ENCODE data around the gene FBXL17. TPM values are rescaled to one million over a fixed set of nuclear protein-coding genes. Genes with fewer than 3 reads are reported as not detected.

The FBXL17 gene
- total and polyA plus RNA-seq, 4 donors: 2.1 to 14.1 (median 6.3) TPM

GRCh38 chr5:107943923-107944322, 438.0 kb downstream of the FBXL17 start:
- Histone ChIP-seq H3K9ac (ENCODE audit: low read depth in 1 of 2, low read length in 2 of 2) (no peak overlapping the region), H3K27me3 (ENCODE audit: control insufficient read depth in 4 of 4, insufficient read depth in 4 of 4, low read length in 3 of 4) (no peaks in the 10 kb centered on the region), H3K36me3 (ENCODE audit: control insufficient read depth in 4 of 4, insufficient read depth in 3 of 4, low read depth in 1 of 4, low read length in 3 of 4) (no peaks in the 10 kb centered on the region), H3K4me1 (ENCODE audit: control insufficient read depth in 4 of 4, insufficient read depth in 4 of 4, low read length in 3 of 4) (no peaks in the 10 kb centered on the region), H3K27ac (ENCODE audit: low read depth in 1 of 2, low read length in 2 of 2) (no peak overlapping the region), H3K9me3 (ENCODE audit: control insufficient read depth in 4 of 4, low read length in 3 of 4) (no peaks in the 10 kb centered on the region), H3K4me3 (ENCODE audit: low read depth in 1 of 3, low read length in 3 of 3) (no peak overlapping the region)
- TF ChIP-seq, protein P1, sequence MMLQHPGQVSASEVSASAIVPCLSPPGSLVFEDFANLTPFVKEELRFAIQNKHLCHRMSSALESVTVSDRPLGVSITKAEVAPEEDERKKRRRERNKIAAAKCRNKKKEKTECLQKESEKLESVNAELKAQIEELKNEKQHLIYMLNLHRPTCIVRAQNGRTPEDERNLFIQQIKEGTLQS (IDR thresholded peaks at IDR 0.05): no peak
- TF ChIP-seq FOXA1 (IDR thresholded peaks at IDR 0.05): no peak
- no peak for TF ChIP-seq JUND (IDR thresholded peaks at IDR 0.05)
- TF ChIP-seq NR2F2 (IDR thresholded peaks at IDR 0.05): no peak
- TF ChIP-seq, protein P2, sequence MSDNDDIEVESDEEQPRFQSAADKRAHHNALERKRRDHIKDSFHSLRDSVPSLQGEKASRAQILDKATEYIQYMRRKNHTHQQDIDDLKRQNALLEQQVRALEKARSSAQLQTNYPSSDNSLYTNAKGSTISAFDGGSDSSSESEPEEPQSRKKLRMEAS (IDR thresholded peaks at IDR 0.05): no peak
- no peak for TF ChIP-seq RAD21 (IDR thresholded peaks at IDR 0.05)
- no peak for TF ChIP-seq CTCF (IDR thresholded peaks at IDR 0.05; ENCODE audit: low read depth, low read length, missing input control)
- TF ChIP-seq HNF4A (conservative IDR thresholded peaks at IDR 0.05): no peak
- no peak for TF ChIP-seq ZBTB33 (IDR thresholded peaks at IDR 0.05)
- TF ChIP-seq RXRA (IDR thresholded peaks at IDR 0.05): no peak
- TF ChIP-seq, protein P3, sequence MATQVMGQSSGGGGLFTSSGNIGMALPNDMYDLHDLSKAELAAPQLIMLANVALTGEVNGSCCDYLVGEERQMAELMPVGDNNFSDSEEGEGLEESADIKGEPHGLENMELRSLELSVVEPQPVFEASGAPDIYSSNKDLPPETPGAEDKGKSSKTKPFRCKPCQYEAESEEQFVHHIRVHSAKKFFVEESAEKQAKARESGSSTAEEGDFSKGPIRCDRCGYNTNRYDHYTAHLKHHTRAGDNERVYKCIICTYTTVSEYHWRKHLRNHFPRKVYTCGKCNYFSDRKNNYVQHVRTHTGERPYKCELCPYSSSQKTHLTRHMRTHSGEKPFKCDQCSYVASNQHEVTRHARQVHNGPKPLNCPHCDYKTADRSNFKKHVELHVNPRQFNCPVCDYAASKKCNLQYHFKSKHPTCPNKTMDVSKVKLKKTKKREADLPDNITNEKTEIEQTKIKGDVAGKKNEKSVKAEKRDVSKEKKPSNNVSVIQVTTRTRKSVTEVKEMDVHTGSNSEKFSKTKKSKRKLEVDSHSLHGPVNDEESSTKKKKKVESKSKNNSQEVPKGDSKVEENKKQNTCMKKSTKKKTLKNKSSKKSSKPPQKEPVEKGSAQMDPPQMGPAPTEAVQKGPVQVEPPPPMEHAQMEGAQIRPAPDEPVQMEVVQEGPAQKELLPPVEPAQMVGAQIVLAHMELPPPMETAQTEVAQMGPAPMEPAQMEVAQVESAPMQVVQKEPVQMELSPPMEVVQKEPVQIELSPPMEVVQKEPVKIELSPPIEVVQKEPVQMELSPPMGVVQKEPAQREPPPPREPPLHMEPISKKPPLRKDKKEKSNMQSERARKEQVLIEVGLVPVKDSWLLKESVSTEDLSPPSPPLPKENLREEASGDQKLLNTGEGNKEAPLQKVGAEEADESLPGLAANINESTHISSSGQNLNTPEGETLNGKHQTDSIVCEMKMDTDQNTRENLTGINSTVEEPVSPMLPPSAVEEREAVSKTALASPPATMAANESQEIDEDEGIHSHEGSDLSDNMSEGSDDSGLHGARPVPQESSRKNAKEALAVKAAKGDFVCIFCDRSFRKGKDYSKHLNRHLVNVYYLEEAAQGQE (IDR thresholded peaks at IDR 0.05): no peak
- no peak for TF ChIP-seq TAF1 (conservative IDR thresholded peaks at IDR 0.05)
- TF ChIP-seq SP1 (IDR thresholded peaks at IDR 0.05): no peak
- no peak for TF ChIP-seq GABPA (IDR thresholded peaks at IDR 0.05 in 1 of 2, conservative IDR thresholded peaks at IDR 0.05 in 1 of 2)
- no peak for TF ChIP-seq EGR1 (IDR thresholded peaks at IDR 0.05; ENCODE audit: low read depth in 2 of 2)
- TF ChIP-seq FOXA2 (IDR thresholded peaks at IDR 0.05): no peak
- no peak for TF ChIP-seq YY1 (IDR thresholded peaks at IDR 0.05)
- no peak for TF ChIP-seq HNF4G (IDR thresholded peaks at IDR 0.05)
- no peak for DNase-seq (ENCODE audit: low spot score)

Data from liver (tissue), 9 donors.